ENCODE data around the gene ZNF580. TPM values are rescaled to one million over a fixed set of nuclear protein-coding genes. Genes with fewer than 3 reads are reported as not detected.
A peak's percentile ranks its signal among the peaks of the same experiment; 100 is the strongest.

Gene ZNF580
- total and polyA plus RNA-seq, 2 of the 13 experiments (the other 11 are each of a cell fraction or from before 2014, with no cell fraction given) = 4.4 to 6.0 TPM

DNA sequence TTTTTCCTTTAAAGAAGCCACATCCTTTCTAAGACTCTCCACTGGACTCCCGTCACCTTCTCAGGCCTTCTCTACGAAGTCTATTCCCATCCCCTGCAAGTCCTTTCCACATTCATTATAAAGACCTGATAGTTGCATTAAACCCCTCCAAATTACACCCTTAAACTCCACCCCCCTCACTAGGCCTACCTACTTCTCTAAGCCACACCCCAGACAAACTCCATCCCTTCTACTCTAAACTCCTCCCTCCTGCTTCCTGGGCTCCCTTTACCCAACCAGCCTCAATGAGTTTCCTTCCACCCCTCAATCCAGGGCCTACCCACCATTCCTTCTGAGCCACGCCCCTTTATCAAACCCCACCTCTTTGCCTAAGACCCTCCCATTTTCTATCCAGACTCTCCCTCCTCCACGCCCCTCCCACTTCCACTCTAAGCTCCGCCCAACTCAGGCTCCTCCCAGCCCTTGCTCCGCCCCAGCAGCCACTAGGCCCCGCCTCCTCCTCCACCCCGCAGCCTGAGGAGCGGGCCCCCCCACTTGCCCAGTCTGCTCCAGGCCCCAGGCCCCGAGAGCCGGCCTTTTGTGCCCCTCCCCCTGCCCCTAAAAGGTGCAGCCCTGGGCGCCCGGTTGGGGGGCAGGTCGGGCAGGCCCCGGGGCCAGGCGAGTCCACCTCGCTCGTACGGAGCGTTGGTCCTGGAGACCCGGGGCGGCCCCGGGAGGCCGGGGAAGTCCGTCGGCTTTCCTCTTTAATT, 41.9 kb upstream of the ZNF580 start:
- Histone ChIP-seq H3K79me2 (ENCODE audit: insufficient read depth, low read length) (peaks cover 2% of the 10 kb centered on the region), H4K20me1 (ENCODE audit: insufficient read depth, low read length) (0 out of 2 replicates have a peak, but pooled peaks cover 6% of the 10 kb centered on the region), H3K36me3 (replicated peaks in 1 of 2; ENCODE audit: control insufficient read depth in 1 of 2, insufficient read depth in 2 of 2, low read length in 2 of 2) (peaks cover 7 to 28% of the 10 kb centered on the region in 2 experiments; a peak in 4 of 5 replicates), H3K27me3 (ENCODE audit: control insufficient read depth in 1 of 2, insufficient read depth in 2 of 2, low read length in 2 of 2) (no peaks in the 10 kb centered on the region; a peak in 1 of 5 replicates), H3K4me3 (replicated peaks in 1 of 3; ENCODE audit: insufficient read depth in 1 of 3, low read depth in 2 of 3, low read length in 3 of 3) (peak overlapping the region; percentile 73 to 94 (median 90)), H3K4me1 (ENCODE audit: insufficient read depth, low read length) (peaks cover 31% of the 10 kb centered on the region), H2AFZ (ENCODE audit: low read length) (no peak overlapping the region), H3K9ac (ENCODE audit: insufficient read depth, low read depth, low read length) (peak overlapping the region; percentile 97), H3K9me3 (ENCODE audit: low read length) (no peaks in the 10 kb centered on the region), H3K4me2 (ENCODE audit: low read depth, low read length) (peak overlapping the region; percentile 49), H3K27ac (ENCODE audit: extremely low read length, insufficient read depth, low read length) (peak overlapping the region; percentile 98)
- ATAC-seq = peak; percentile 66
- intact Hi-C loops (cut with micrococcal nuclease; ENCODE audit: unreplicated experiment) (loop anchor here (2.0 kb wide), 1 partner anchor 18 kb away; the partner anchor contains the start of gene ZNF579), in situ Hi-C loops (cut with HindIII; ENCODE audit: extremely low pct_ligation_motif_present, low pct_unique_long_range_greater_than_20kb) (no loop called here)
- BruUV-seq (replicated peaks) = no TSS peak
- peak; percentile 87 for FAIRE-seq
- peak; percentile 90 for DNase-seq (ENCODE audit: low spot score)
- 15% methylated on average over 13 of the region's 26 CpGs for WGBS (ENCODE audit: low lambda C conversion rate)
- ChIA-PET POLR2A (interaction anchor here (0.6 to 4.9 kb wide), 31 partner anchors 9 to 481 kb away, joined by 3 to 66 read pairs (median 5); partner anchors contain the start of genes HSPBP1, ISOC2, PPP1R12C and PPP6R1), CTCF (ENCODE audit: low intra/inter-chr PET ratio, low total read pairs) (no interaction called here)
- TF ChIP-seq HIVEP1 (CRISPR knock-in tag; IDR thresholded peaks at IDR 0.05) (peak; percentile 42; the same call in 1 of the 2 replicates), YEATS2 (CRISPR knock-in tag; IDR thresholded peaks at IDR 0.05; ENCODE audit: borderline replicate concordance) (peak; percentile 74; the same call in 1 of the 2 replicates), RBFOX2 (IDR thresholded peaks at IDR 0.05; ENCODE audit: low read depth, low read length) (peak; percentile 91), NR2F6 (IDR thresholded peaks at IDR 0.05) (no peak), NR2F6 (CRISPR knock-in tag; IDR thresholded peaks at IDR 0.05) (peak; percentile 7; the same call in 1 of the 2 replicates), KDM3A (CRISPR knock-in tag; IDR thresholded peaks at IDR 0.05; ENCODE audit: low read depth) (0 out of 2 replicates have a peak, but pooled peaks have one; percentile 32), ARNT2 (CRISPR knock-in tag; IDR thresholded peaks at IDR 0.05; ENCODE audit: low read depth) (0 out of 2 replicates have a peak, but pooled peaks have one; percentile 30), HDAC1 (CRISPR knock-in tag; IDR thresholded peaks at IDR 0.05) (no peak), MTA1 (CRISPR knock-in tag; IDR thresholded peaks at IDR 0.05; ENCODE audit: borderline replicate concordance) (peak; percentile 34; the same call in 1 of the 2 replicates)
- TF ChIP-seq, protein P1, sequence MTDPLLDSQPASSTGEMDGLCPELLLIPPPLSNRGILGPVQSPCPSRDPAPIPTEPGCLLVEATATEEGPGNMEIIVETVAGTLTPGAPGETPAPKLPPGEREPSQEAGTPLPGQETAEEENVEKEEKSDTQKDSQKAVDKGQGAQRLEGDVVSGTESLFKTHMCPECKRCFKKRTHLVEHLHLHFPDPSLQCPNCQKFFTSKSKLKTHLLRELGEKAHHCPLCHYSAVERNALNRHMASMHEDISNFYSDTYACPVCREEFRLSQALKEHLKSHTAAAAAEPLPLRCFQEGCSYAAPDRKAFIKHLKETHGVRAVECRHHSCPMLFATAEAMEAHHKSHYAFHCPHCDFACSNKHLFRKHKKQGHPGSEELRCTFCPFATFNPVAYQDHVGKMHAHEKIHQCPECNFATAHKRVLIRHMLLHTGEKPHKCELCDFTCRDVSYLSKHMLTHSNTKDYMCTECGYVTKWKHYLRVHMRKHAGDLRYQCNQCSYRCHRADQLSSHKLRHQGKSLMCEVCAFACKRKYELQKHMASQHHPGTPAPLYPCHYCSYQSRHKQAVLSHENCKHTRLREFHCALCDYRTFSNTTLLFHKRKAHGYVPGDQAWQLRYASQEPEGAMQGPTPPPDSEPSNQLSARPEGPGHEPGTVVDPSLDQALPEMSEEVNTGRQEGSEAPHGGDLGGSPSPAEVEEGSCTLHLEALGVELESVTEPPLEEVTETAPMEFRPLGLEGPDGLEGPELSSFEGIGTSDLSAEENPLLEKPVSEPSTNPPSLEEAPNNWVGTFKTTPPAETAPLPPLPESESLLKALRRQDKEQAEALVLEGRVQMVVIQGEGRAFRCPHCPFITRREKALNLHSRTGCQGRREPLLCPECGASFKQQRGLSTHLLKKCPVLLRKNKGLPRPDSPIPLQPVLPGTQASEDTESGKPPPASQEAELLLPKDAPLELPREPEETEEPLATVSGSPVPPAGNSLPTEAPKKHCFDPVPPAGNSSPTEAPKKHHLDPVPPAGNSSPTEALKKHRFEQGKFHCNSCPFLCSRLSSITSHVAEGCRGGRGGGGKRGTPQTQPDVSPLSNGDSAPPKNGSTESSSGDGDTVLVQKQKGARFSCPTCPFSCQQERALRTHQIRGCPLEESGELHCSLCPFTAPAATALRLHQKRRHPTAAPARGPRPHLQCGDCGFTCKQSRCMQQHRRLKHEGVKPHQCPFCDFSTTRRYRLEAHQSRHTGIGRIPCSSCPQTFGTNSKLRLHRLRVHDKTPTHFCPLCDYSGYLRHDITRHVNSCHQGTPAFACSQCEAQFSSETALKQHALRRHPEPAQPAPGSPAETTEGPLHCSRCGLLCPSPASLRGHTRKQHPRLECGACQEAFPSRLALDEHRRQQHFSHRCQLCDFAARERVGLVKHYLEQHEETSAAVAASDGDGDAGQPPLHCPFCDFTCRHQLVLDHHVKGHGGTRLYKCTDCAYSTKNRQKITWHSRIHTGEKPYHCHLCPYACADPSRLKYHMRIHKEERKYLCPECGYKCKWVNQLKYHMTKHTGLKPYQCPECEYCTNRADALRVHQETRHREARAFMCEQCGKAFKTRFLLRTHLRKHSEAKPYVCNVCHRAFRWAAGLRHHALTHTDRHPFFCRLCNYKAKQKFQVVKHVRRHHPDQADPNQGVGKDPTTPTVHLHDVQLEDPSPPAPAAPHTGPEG (CRISPR knock-in tag; IDR thresholded peaks at IDR 0.05) = peak; percentile 5; the same call in 1 of the 2 replicates
- TF ChIP-seq, protein P2, sequence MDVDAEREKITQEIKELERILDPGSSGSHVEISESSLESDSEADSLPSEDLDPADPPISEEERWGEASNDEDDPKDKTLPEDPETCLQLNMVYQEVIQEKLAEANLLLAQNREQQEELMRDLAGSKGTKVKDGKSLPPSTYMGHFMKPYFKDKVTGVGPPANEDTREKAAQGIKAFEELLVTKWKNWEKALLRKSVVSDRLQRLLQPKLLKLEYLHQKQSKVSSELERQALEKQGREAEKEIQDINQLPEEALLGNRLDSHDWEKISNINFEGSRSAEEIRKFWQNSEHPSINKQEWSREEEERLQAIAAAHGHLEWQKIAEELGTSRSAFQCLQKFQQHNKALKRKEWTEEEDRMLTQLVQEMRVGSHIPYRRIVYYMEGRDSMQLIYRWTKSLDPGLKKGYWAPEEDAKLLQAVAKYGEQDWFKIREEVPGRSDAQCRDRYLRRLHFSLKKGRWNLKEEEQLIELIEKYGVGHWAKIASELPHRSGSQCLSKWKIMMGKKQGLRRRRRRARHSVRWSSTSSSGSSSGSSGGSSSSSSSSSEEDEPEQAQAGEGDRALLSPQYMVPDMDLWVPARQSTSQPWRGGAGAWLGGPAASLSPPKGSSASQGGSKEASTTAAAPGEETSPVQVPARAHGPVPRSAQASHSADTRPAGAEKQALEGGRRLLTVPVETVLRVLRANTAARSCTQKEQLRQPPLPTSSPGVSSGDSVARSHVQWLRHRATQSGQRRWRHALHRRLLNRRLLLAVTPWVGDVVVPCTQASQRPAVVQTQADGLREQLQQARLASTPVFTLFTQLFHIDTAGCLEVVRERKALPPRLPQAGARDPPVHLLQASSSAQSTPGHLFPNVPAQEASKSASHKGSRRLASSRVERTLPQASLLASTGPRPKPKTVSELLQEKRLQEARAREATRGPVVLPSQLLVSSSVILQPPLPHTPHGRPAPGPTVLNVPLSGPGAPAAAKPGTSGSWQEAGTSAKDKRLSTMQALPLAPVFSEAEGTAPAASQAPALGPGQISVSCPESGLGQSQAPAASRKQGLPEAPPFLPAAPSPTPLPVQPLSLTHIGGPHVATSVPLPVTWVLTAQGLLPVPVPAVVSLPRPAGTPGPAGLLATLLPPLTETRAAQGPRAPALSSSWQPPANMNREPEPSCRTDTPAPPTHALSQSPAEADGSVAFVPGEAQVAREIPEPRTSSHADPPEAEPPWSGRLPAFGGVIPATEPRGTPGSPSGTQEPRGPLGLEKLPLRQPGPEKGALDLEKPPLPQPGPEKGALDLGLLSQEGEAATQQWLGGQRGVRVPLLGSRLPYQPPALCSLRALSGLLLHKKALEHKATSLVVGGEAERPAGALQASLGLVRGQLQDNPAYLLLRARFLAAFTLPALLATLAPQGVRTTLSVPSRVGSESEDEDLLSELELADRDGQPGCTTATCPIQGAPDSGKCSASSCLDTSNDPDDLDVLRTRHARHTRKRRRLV (CRISPR knock-in tag; IDR thresholded peaks at IDR 0.05) = 0 out of 2 replicates have a peak, but pooled peaks have one; percentile 61
- TF ChIP-seq, protein P3, sequence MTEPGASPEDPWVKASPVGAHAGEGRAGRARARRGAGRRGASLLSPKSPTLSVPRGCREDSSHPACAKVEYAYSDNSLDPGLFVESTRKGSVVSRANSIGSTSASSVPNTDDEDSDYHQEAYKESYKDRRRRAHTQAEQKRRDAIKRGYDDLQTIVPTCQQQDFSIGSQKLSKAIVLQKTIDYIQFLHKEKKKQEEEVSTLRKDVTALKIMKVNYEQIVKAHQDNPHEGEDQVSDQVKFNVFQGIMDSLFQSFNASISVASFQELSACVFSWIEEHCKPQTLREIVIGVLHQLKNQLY (CRISPR knock-in tag; IDR thresholded peaks at IDR 0.05) = 0 out of 2 replicates have a peak, but pooled peaks have one; percentile 12
